ENCODE measurements around the gene FOXP3.
"Not testable (repeated sequence)": the region's sequence is repeated elsewhere in the genome, so short reads cannot be mapped to it uniquely, and the experiment has no call there.

FOXP3 gene

GRCh38 chrX:49264460-49264859, at the start of gene FOXP3:
Gene FOXP3, minus strand, starts transcription at chrX:49264710. Its CDS starts 6,205 bp downstream, at chrX:49258505.
- DNase-seq = no peak

- no peak for DNase-seq
Measured at GRCh38 chrX:49312176-49312575, 47.7 kb upstream of the FOXP3 start.

- DNase-seq = no peak
Measured at GRCh38 chrX:49310371-49310770, 45.9 kb upstream of the FOXP3 start.

GRCh38 chrX:49309401-49309981, 45.0 kb upstream of the FOXP3 start:
- DNase-seq = peak in 1 of 2 experiments; percentile 2

GRCh38 chrX:49308604-49309269, 44.2 kb upstream of the FOXP3 start:
- peak in 1 of 2 experiments; percentile 14 for DNase-seq

- DNase-seq = not testable (repeated sequence)
Measured at GRCh38 chrX:49307775-49308174, 43.3 kb upstream of the FOXP3 start.

GRCh38 chrX:49303346-49303745, 38.8 kb upstream of the FOXP3 start, which contains the start of gene GAGE10:
Gene GAGE10, plus strand, starts transcription at chrX:49303646. Its CDS starts 1,214 bp downstream, at chrX:49304860.
- DNase-seq = no peak

GRCh38 chrX:49300703-49301102, 36.2 kb upstream of the FOXP3 start:
- DNase-seq = no peak

- not testable (repeated sequence) for DNase-seq
Measured at GRCh38 chrX:49299293-49299692, 34.8 kb upstream of the FOXP3 start.

- no peak for DNase-seq
Measured at GRCh38 chrX:49292400-49293362, 28.2 kb upstream of the FOXP3 start.

- DNase-seq = peak; percentile 52 to 67
Measured at GRCh38 chrX:49291615-49292337, 27.3 kb upstream of the FOXP3 start.

GRCh38 chrX:49290215-49290614, 25.7 kb upstream of the FOXP3 start:
- no peak for DNase-seq

- no peak for DNase-seq
Measured at GRCh38 chrX:49287665-49288064, 23.2 kb upstream of the FOXP3 start.

GRCh38 chrX:49286581-49286980, 22.1 kb upstream of the FOXP3 start:
- no peak for DNase-seq

GRCh38 chrX:49286136-49286535, 21.6 kb upstream of the FOXP3 start:
- no peak for DNase-seq

GRCh38 chrX:49284212-49284611, 19.7 kb upstream of the FOXP3 start:
- DNase-seq = no peak

GRCh38 chrX:49282647-49283011, 18.1 kb upstream of the FOXP3 start:
- no peak for DNase-seq

- DNase-seq = no peak
Measured at GRCh38 chrX:49278081-49278480, 13.6 kb upstream of the FOXP3 start.

GRCh38 chrX:49277535-49277830, 13.0 kb upstream of the FOXP3 start:
- no peak for DNase-seq

- DNase-seq = no peak
Measured at GRCh38 chrX:49276671-49277534, 12.4 kb upstream of the FOXP3 start.

- DNase-seq = no peak
Measured at GRCh38 chrX:49276207-49276606, 11.7 kb upstream of the FOXP3 start.

GRCh38 chrX:49273181-49273727, 8.7 kb upstream of the FOXP3 start:
- DNase-seq = no peak
